GM04504 (cell line): ENCODE measurements around the gene FGG.

ENCODE experiments used
- DNase-seq: peaks from one replicate; pipeline ENCODE4 v3.0.0-alpha.2; 2012; ENCODE audit warnings: low read depth

FGG gene

DNA sequence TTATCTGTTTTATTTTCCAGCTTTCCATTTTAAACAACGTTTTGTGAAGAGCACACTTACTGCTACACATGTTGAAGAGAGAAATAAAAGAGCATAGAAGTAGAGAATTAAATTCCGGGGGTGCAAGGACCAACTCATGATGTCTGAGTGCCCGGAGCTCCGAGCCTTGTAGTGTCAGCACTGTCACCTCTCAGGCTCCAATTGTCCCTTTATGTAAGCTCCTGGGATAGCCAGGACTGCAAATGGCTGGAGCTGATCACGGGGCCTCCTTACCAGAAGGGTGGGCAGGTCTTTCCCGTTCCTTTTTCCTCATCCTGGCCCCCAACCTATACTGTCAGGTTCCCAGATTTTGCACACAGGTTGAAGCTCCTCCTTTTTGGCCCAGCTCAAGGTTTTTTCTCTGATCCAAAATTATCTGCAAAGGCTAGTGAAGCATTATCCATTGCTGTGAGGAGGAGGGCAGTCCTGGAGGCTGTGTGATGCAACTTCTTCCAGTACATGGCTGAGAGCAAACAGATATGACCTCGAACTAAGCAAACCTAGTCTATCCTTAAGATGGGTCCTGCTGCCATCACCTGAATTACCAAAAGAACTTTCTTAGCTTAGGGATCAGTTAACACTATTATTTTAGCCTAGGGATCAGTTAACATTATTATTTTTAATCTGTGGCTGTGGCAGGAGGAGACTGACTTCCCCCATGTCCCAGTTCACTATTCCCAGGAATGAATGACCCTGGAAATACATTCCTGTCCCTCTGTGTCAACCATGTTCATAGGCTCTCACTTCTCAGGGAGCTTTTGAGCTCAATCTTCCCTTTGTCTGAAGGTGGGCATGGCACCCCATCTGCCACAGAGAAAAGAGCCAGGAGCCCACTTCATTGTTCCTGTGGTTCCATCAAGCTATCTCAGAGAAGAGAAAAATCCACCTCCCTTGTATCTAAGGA, at the start of gene FGG:
Gene FGG, minus strand, starts transcription at position 185 of the 943 bp plus-strand sequence. Its CDS starts 47 bp downstream, at position 138.
- no peak for DNase-seq

GRCh38 chr4:154660052-154660451, 47.6 kb upstream of the FGG start:
- DNase-seq = no peak

DNA sequence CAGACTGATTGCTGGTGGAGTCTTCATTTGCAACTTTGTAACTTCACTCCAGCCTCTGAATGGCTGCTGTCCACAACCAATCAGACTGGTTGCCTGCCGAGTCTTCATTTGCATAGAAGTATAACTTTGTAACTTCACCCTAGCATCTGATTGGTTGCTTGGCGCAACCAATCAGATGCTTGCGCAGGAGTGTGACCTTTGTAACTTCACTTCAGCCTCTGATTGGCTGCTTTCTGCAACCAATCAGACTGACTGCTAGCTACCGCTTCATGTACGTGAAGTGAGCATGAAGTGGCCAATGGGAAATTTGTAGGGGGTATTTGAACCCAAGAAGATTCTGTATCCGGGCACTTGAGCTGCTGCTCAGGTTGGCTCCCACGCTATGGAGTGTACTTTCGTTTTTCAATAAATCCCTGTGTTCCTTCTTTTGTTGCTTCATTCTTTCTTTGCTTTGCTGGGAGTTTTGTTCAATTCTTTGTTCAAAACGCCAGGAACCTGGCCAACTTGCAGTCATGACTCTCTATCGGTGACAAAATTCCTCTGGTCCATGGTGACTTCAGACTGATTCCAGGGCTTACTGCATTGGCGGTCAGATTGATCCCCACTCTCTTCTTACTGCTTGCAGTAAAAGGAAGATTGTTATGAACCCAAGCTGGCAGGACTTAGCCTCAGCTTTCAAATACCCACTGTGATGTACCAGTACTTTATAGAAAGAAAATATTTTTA, 46.4 kb upstream of the FGG start:
- no peak for DNase-seq

GRCh38 chr4:154643493-154643892, 31.0 kb upstream of the FGG start:
- DNase-seq = no peak

- DNase-seq = no peak
These were observed 30.0 kb upstream of the FGG start for GRCh38 chr4:154642373-154643009.

GRCh38 chr4:154640999-154641398, 28.5 kb upstream of the FGG start:
- DNase-seq = no peak

GRCh38 chr4:154634058-154634457, 21.6 kb upstream of the FGG start:
- DNase-seq = no peak

- no peak for DNase-seq
These were observed 19.4 kb upstream of the FGG start for GRCh38 chr4:154631828-154632227.

DNA sequence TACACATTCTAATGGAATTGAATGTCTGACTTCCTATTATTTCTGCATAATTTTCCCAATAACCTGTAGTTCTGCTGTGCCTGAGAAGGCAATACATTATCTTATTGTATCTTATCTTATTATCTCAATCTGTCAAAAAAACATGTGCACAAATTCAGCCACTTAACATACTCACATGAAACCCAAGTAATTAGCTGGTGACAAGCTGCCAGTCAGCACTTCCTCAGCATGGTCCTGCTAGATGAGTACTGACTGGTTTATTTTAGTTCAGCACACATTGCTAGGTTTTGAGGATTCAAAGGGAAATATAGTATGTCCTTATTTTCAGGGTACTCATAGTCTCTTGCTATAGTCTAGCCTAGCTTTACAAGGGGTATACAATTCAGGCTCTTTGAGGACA, 17.9 kb upstream of the FGG start:
- no peak for DNase-seq

GRCh38 chr4:154626793-154627484, 14.5 kb upstream of the FGG start:
- DNase-seq = no peak

DNA sequence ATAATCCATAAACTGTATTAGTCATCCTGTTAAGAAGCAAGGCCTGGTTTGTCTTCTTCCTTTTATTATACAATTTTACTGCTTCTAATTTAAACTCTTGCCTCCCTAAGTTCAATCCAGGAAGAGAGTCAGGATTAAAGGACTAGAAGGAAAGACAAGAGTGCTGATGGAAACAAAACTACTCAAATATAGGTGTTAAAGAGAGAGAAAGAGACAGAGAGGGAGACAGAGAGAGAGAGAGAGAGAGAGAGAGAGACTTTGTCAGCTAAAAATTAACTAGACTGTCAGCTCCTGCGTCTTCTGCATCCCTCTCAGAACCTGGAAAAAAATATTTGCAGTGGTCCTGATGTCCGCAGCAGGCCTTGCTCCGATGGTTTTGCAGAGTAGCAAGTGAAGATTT, 13.5 kb upstream of the FGG start:
- no peak for DNase-seq

DNA sequence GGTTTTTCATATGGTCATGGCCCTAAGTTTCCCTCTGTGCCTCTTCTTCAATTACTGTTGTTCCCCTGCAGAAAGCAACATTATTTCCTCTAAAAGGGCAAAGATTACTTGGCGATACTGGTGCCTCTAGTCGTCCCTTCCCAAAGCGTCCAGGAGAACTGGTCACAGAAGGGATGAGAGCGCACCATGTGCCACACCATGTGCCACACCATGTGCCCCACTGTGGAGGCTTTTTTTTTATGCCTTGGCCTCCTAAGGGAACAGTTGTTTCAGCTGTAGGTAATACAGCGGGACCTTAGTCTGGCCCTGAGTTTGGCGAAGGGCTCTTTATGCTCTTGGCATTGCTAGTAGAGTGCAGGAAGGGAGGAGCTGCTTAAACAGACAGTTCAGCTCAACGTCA, 11.5 kb upstream of the FGG start:
- no peak for DNase-seq

DNA sequence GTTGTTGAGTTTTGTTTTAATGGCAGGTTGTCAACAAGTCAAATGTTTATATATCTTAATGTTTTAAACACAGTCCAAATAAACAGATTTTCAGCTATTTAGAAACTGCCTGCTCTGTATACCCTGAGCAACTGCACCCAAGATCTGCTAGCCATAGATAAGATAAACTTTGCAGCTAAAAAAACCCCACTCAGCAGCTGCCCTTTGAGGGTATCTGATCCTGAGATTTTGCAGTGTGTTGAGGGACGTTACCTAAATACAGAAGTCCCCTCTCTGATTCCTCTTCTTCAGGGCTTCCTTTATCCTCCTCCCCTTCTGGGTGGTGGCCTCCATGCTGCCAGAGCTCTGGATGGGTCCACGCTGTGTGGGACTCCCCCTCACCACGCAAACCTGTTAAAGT, 11.0 kb upstream of the FGG start:
- no peak for DNase-seq

GRCh38 chr4:154622598-154622997, 10.1 kb upstream of the FGG start:
- no peak for DNase-seq

- DNase-seq = no peak
These were observed 7.7 kb upstream of the FGG start for GRCh38 chr4:154620111-154620510.

GRCh38 chr4:154618708-154619315, 6.4 kb upstream of the FGG start:
- no peak for DNase-seq

DNA sequence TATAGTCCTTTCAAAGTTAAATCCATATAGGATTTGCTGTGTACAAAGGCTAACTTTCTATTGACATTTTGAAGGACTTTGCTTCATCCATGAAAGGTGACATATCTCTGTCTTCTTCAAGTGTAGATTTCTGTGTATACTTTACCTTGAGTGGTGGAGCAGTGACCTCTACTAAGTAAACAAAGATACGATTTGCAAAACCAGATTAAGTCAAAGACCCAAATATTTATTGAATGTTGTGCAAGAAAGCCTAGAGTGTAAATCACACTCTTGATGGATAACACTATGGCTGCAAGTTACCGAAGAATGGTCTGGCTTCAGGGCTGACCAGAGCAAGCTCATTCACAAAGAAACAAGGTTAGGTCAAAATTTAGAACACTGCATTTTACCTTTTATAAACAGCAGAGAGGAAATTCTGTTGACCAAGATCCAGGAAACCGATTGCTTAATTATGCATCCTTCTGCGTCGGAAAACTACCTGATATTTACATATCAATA, 5.4 kb upstream of the FGG start:
- no peak for DNase-seq

DNA sequence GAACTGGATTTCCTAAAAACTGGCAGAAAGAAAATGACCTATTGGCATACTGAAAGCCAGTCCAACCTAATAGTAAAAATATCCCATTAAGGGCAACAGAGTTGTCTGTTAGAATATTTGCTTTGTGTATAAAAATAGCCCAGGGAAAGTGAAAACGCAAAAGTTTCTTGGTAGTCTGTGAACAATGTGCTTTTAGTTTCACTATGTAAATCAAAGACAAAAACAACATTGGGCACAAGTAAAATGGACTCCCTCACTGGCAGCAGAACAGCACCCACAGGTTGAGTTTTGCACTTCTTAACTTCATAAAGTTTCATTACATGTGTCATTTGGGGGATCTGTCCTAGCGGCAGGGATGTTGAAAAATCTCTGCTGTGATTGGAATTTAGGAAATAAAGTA, 4.3 kb upstream of the FGG start:
- DNase-seq = no peak

DNA sequence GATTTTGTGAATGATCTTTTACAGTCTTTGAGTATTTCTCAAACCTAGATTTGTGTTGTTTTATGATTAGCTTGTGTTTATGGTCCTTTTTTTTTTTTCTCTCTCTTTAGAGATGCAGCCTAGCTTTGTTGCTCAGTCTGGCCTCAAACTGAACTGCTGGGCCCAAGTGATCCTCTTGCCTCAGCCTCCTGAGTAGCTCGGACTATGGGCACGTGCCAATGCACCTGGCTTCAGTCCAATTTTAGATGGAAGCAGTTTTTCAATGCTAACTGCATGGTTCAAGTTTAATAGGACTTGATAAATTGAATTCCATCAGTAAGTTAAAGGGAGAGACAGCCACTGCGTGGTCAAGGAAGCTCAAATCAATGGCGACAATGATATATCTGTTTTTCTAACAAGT, 3.8 kb upstream of the FGG start:
- DNase-seq = no peak

GRCh38 chr4:154615211-154615610, 2.8 kb upstream of the FGG start:
- DNase-seq = no peak

GRCh38 chr4:154614306-154614705, 1.9 kb upstream of the FGG start:
- DNase-seq = no peak

GRCh38 chr4:154611833-154612232, 623 bp downstream of the FGG start:
- DNase-seq = no peak
